GM21381 (cell line): ENCODE data around the gene OR11H7.
"Not testable (repeated sequence)": the region's sequence is repeated elsewhere in the genome, so short reads cannot be mapped to it uniquely, and the experiment has no call there.

ENCODE experiments used
- ATAC-seq: cut with Tn5 transposase; IDR thresholded peaks from one replicate; pipeline ENCODE4 v1.9.1; 2021; ENCODE audit warnings: mild to moderate bottlenecking, moderate library complexity; ENCODE audit not compliant: unreplicated experiment

Gene OR11H7

GRCh38 chr14:20228681-20229080 is at the start of gene OR11H7:
OR11H7 (plus strand) TSS chr14:20228981.
- no peak for ATAC-seq

DNA sequence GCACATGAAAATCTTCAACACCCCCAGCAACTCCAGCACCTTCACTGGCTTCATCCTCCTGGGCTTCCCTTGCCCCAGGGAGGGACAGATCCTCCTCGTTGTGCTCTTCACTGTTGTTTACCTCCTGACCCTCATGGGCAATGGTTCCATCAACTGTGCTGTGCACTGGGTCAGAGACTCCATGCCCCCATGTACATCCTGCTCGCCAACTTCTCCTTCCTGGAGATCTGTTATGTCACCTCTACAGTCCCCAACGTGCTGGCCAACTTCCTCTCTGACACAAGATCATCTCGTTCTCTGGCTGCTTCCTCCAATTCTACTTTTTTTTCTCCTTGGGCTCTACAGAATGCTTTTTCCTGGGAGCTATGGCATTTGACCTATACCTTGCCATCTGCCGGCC is 49.6 kb upstream of the OR11H7 start:
- ATAC-seq, result no peak

- ATAC-seq, result no peak
Observed at GRCh38 chr14:20179880-20180279, 48.9 kb upstream of the OR11H7 start.

DNA sequence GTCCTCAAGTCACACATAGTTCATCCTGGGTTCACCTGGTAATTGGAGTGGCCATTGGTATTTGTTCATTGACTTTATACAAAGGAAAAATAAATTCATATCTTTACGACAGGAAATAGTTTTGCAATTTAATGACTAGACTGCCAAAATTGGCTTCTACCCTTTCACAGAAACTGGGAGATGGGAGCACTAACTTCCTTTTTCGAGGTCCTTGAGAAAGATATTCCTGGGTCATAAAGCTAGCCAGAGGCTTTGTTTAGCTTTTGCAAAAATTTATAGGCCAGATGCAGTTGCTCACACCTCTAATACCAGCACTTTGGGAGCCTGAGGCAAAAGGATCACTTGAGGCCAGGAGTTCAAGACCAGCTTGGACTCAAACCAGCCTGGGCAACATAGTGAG is 48.3 kb upstream of the OR11H7 start:
- ATAC-seq, result no peak

- no peak for ATAC-seq
Observed at GRCh38 chr14:20184181-20184580, 44.6 kb upstream of the OR11H7 start.

DNA sequence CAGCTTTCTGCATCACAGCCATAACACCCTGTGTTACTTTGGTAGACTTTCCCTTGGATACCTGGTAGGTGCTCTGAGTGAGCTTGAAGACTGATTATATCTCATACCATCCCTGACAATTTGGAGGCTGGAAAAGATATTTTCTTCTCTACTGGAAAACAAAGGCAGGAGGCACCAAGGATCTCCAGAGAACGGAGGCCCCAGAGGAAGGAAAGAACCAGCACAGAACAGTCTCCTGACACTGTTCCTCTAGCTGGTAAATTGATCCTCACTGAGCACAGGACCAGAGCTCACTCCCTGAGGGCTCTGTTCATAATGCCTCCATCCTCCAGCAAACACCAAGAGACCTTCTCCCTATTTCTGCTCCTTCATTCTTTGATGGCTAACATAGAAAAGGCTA is 38.2 kb upstream of the OR11H7 start, which contains the start of gene OR11G2:
OR11G2 (plus strand) TSS at position 301 of the 400 bp plus-strand sequence. CDS start 6,542 bp downstream, outside the sequence.
- ATAC-seq, result no peak

DNA sequence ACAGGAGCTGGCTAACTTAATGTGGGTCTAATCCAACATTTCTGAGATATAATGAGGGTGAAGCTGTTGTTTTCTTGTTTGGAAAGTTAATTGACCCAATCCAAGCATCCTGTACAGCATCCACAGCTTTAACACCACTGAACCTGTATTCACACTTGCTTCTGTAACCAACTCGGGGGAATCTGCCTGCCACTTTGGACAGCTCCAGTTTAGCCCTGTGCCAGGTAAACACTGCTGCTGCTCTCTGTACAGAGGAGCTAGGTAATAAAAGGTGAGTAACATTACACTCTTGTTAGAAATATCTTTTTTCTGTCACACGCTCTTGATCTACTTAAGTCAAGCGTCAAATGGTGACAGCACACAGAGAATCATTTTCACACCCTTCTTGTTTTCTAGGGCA is 37.4 kb upstream of the OR11H7 start:
- ATAC-seq, result no peak

DNA sequence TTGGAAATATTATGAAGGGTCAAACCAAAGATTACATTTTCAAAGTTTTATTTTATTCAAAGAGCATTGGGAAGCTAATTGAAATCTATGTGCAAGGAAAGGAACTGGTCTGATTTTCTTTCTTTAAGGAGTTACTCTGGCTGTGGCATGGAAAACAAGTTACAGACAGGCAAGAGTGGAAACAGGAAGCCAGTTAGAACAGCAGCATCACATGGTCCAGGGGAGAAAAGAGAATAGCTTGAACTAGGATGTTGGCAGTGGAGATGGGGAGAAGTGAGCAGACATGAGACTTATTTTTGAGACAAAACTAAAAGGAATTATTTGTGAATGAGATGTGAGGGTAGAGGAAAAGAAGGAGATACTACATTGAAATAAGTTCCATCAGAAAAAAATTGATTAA is 34.7 kb upstream of the OR11H7 start:
- no peak for ATAC-seq

- not testable (repeated sequence) for ATAC-seq
Observed at GRCh38 chr14:20195170-20195569, 33.6 kb upstream of the OR11H7 start.

GRCh38 chr14:20195911-20196310 is 32.9 kb upstream of the OR11H7 start:
- no peak for ATAC-seq

DNA sequence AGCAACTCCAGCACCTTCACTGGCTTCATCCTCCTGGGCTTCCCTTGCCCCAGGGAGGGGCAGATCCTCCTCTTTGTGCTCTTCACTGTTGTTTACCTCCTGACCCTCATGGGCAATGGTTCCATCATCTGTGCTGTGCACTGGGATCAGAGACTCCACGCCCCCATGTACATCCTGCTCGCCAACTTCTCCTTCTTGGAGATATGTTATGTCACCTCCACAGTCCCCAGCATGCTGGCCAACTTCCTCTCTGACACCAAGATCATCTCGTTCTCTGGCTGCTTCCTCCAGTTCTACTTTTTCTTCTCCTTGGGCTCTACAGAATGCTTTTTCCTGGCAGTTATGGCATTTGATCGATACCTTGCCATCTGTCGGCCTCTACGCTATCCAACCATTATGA is 31.3 kb upstream of the OR11H7 start:
- no peak for ATAC-seq

GRCh38 chr14:20198991-20199390 is 29.8 kb upstream of the OR11H7 start:
- no peak for ATAC-seq

GRCh38 chr14:20204721-20205120 is 24.1 kb upstream of the OR11H7 start:
- ATAC-seq, result no peak

- ATAC-seq, result no peak
Observed at GRCh38 chr14:20209595-20209994, 19.2 kb upstream of the OR11H7 start.

DNA sequence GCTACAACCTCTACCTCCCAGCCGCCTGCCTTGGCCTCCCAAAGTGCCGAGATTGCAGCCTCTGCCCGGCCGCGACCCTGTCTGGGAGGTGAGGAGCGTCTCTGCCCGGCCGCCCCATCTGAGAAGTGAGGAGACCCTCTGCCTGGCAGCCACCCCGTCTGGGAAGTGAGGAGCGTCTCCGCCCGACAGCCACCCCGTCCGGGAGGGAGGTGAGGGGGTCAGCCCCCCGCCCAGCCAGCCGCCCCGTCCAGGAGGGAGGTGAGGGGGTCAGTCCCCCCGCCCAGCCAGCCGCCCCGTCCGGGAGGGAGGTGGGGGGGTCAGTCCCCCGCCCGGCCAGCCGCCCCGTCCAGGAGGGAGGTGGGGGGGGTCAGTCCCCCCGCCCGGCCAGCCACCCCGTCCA is 16.4 kb upstream of the OR11H7 start:
- not testable (repeated sequence) for ATAC-seq

- no peak for ATAC-seq
Observed at GRCh38 chr14:20215196-20215595, 13.6 kb upstream of the OR11H7 start.

GRCh38 chr14:20219033-20219432 is 9.7 kb upstream of the OR11H7 start:
- no peak for ATAC-seq

GRCh38 chr14:20223410-20223809 is 5.4 kb upstream of the OR11H7 start, which contains the start of gene OR11H6:
OR11H6 (plus strand) TSS chr14:20223710; CDS start chr14:20223710, 0 bp downstream.
- ATAC-seq, result no peak

DNA sequence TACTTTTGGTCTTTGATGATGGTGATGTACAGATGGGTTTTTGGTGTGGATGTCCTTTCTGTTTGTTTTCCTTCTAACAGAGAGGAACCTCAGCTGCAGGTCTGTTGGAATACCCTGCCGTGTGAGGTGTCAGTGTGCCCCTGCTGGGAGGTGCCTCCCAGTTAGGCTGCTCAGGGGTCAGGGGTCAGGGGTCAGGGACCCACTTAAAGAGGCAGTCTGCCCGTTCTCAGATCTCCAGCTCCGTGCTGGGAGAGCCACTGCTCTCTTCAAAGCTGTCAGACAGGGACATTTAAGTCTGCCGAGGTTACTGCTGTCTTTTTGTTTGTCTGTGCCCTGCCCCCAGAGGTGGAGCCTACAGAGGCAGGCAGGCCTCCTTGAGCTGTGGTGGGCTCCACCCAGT is 6.6 kb downstream of the OR11H7 start:
- ATAC-seq, result not testable (repeated sequence)

DNA sequence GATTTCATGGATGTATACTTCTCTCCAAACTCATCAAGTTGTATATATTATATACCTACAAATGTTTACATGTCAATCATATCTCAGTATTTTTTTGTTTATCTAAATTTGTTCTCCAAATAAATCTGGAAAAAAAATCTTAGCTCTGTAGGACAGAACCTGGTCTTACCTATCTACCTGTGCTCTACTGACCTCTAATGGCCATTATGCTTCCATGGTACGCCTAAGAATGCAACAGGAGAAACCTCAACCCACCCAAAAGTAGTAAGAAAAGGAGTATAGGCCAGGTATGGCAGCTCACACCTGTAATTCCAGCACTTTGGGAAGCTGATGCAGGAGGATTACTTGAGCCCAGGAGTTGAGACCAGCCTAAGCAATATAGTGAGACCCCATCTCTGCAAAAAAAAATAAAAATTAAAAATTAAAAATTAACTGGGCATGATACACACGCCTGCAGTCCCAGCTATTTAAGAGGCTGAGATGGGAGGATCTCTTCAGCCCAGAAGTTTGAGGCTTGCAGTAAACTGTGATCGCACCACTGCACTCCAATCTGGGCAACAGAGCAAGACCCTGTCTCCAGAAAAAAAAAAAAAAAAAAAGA is 19.0 kb downstream of the OR11H7 start:
- no peak for ATAC-seq

DNA sequence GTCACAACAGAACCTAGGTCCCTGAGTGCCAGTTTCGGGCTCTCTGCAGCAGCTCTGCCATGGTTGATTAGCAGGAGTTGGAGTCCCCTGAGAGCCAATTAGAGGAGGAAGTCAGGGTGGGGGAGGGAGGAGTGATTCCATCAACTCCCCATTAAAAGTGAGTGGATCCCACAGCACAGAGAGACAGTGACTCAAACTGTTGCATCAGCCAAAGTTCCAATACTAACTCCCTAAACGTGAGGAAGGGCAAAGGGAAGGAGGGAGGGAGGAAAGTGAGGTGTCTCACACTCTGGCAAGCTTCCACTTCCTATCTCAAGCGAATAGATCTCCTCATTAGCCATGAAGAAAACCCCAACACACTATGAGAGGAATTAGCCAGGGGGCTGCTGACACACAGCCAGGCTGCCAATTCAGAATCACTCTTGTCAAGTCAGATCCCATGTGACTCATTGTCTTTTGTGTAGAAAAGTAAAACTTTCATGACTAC is 33.9 kb downstream of the OR11H7 start:
- ATAC-seq, result no peak

DNA sequence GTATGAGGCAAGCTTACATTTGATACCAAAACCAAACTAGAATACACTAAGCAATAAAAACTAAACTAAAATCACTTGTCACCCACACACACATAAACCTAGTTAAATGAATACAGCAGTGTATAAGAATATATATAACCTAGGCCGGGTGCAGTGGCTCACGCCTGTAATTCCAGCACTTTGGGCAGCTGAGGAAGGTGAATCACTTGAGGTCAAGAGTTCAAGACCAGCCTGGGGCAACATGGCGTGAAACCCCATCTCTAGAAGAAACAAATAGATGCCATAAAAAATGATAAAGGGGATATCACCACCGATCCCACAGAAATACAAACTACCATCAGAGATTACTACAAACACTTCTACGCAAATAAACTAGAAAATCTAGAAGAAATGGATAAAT is 35.6 kb downstream of the OR11H7 start:
- ATAC-seq, result not testable (repeated sequence)

GRCh38 chr14:20274062-20274461 is 45.3 kb downstream of the OR11H7 start:
- no peak for ATAC-seq
